Endothelial cell of umbilical vein (primary cell): Measurements from ENCODE around the gene PXT1. TPM values are rescaled to one million over a fixed set of nuclear protein-coding genes. Genes with fewer than 3 reads are reported as not detected.

ENCODE experiments used
- BruUV-seq: library from RNA; stranded (reverse); fragments of 400-500 nt; replicated peaks from 2 replicates; lab custom pipeline; 2021; lab: Mats Ljungman, UMichigan
- CTCF ChIA-PET: fragments of 300-600, 350-600 bp; sonication (Branson Sonifier 250); formaldehyde crosslinking; loops from one replicate; lab custom pipeline; 2021; ENCODE audit warnings: antibody characterized with exemption, inconsistent platforms; lab: Charles Lee
- POLR2A ChIA-PET: fragments of 300-600, 350-600 bp; sonication (Branson Sonifier 250); formaldehyde crosslinking; loops from one replicate; lab custom pipeline; 2021; ENCODE audit warnings: antibody characterized with exemption, inconsistent platforms; lab: Charles Lee
- DNase-seq: peaks from one replicate; pipeline ENCODE4 v3.0.0-alpha.2; 2011; ENCODE audit warnings: low read depth, low spot score
- FAIRE-seq: peaks from 2 replicates; lab custom pipeline; 2011; peaks lifted over from hg19 to GRCh38; lab: Jason Lieb, UNC
- H2AFZ ChIP-seq: 2 replicates; pipeline ENCODE4 v1.6.0; 2012; ENCODE audit warnings: low read depth, low read length, control low read depth, inconsistent platforms
- H3K27ac ChIP-seq: 2 replicates; pipeline ENCODE4 v1.5.1; 2011; ENCODE audit warnings: low read depth, mild to moderate bottlenecking, control low read depth, low read length, moderate library complexity; ENCODE audit not compliant: insufficient read depth
- H3K27me3 ChIP-seq, 2 experiments: 2 replicates each; pipeline versions ENCODE4 v1.6.0 to v1.6.1; 2011; ENCODE audit warnings: low read length in 2 of 2, mixed read lengths in 1 of 2; ENCODE audit not compliant: control insufficient read depth in 2 of 2, insufficient read depth in 2 of 2
- H3K36me3 ChIP-seq, 2 experiments: 2 replicates in 1 of 2; 3 replicates in 1 of 2; pipeline ENCODE4 v1.5.1; 2011; ENCODE audit warnings: low read length in 2 of 2, mild to moderate bottlenecking in 1 of 2, moderate library complexity in 1 of 2; ENCODE audit not compliant: control insufficient read depth in 2 of 2, insufficient read depth in 2 of 2; ENCODE audit errors: extremely low read depth in 1 of 2
- H3K4me1 ChIP-seq: 3 replicates; pipeline ENCODE4 v1.5.1; 2011; ENCODE audit warnings: mild to moderate bottlenecking, low read length; ENCODE audit not compliant: control insufficient read depth, insufficient read depth; ENCODE audit errors: extremely low read depth
- H3K4me2 ChIP-seq: 2 replicates; pipeline ENCODE4 v1.6.1; 2011; ENCODE audit warnings: low read length, control low read depth, mixed read lengths; ENCODE audit not compliant: insufficient read depth
- H3K4me3 ChIP-seq, 3 experiments: fragments of 200-600 bp in 1 of 3; sonication (generic), shearing (Covaris generic) in 1 of 3; replicated peaks in 1 of 3; 2 replicates each; pipeline ENCODE4 v1.5.1; 2011 to 2016; ENCODE audit warnings: control low read depth in 3 of 3, low read length in 3 of 3, mild to moderate bottlenecking in 2 of 3, inconsistent platforms in 1 of 3, low read depth in 1 of 3, moderate library complexity in 1 of 3; ENCODE audit not compliant: insufficient read depth in 1 of 3
- H3K79me2 ChIP-seq: 2 replicates; pipeline ENCODE4 v1.6.0; 2012; ENCODE audit warnings: low read length, inconsistent platforms; ENCODE audit not compliant: control insufficient read depth, insufficient read depth
- H3K9ac ChIP-seq: replicated peaks from 2 replicates; pipeline ENCODE3; 2011; ENCODE audit warnings: low read length, control low read depth; ENCODE audit not compliant: insufficient read depth; ENCODE audit errors: extremely low read depth
- H3K9me1 ChIP-seq: replicated peaks from 3 replicates; pipeline ENCODE4 v1.6.0; 2011; ENCODE audit warnings: mild to moderate bottlenecking, low read length; ENCODE audit not compliant: control insufficient read depth, insufficient read depth; ENCODE audit errors: extremely low read depth
- H3K9me3 ChIP-seq: replicated peaks from 2 replicates; pipeline ENCODE4 v1.5.1; 2012; ENCODE audit warnings: low read length, inconsistent platforms; ENCODE audit not compliant: control insufficient read depth, insufficient read depth
- H4K20me1 ChIP-seq: replicated peaks from 2 replicates; pipeline ENCODE3; 2011; ENCODE audit warnings: mild to moderate bottlenecking, low read length; ENCODE audit not compliant: control insufficient read depth, insufficient read depth; ENCODE audit errors: extremely low read depth
- CTCF ChIP-seq, 2 donors: IDR thresholded peaks; 1 replicate in 1 of 2; 2 replicates in 1 of 2; pipeline ENCODE4 v1.5.1; 2011; ENCODE audit warnings: low read length in 2 of 2, mild to moderate bottlenecking in 2 of 2, moderate library complexity in 2 of 2, control low read depth in 1 of 2, inconsistent platforms in 1 of 2, low read depth in 1 of 2; ENCODE audit not compliant: insufficient read depth in 1 of 2; ENCODE audit errors: extremely low read depth in 1 of 2
- EZH2 ChIP-seq: IDR thresholded peaks from 2 replicates; pipeline ENCODE4 v1.6.1; 2012; ENCODE audit warnings: borderline replicate concordance, low read depth, mild to moderate bottlenecking, moderate library complexity, low read length, inconsistent platforms; ENCODE audit not compliant: severe bottlenecking
- FOS ChIP-seq: IDR thresholded peaks from 2 replicates; pipeline ENCODE4 v1.6.1; 2011; ENCODE audit warnings: mild to moderate bottlenecking, low read length, moderate library complexity, borderline replicate concordance; ENCODE audit not compliant: insufficient read depth
- GATA2 ChIP-seq: IDR thresholded peaks from 2 replicates; pipeline ENCODE4 v1.7.0; 2011; ENCODE audit warnings: low read depth, mild to moderate bottlenecking, moderate library complexity, mixed read lengths, low read length; ENCODE audit not compliant: insufficient read length, insufficient read depth
- JUN ChIP-seq: IDR thresholded peaks from 2 replicates; pipeline ENCODE4 v1.6.1; 2011; ENCODE audit warnings: borderline replicate concordance, low read depth; ENCODE audit not compliant: insufficient read length, insufficient read depth
- MAX ChIP-seq: IDR thresholded peaks from 2 replicates; pipeline ENCODE4 v1.6.1; 2011; ENCODE audit not compliant: insufficient read depth, insufficient read length
- MYC ChIP-seq: IDR thresholded peaks from one replicate; pipeline ENCODE4 v1.6.1; 2011; ENCODE audit warnings: mild to moderate bottlenecking, low read depth, low read length
- POLR2A ChIP-seq: IDR thresholded peaks from 2 replicates; pipeline ENCODE4 v1.6.1; 2012; ENCODE audit warnings: low read depth, mild to moderate bottlenecking, control low read depth, low read length
- POLR2AphosphoS5 ChIP-seq: IDR thresholded peaks from 2 replicates; pipeline ENCODE4 v1.6.1; 2012; ENCODE audit warnings: low read depth, mild to moderate bottlenecking, control low read depth, low read length, moderate library complexity; ENCODE audit not compliant: insufficient read depth
- dilution Hi-C: fragments of 300-500 bp; cut with MboI; formaldehyde crosslinking; loops from one replicate; pipeline ENCODE4 v1.15.0; 2019; ENCODE audit warnings: low sequenced_read_pairs; ENCODE audit not compliant: extremely low pct_ligation_motif_present
- intact Hi-C: fragments of 100-400 bp; cut with micrococcal nuclease; formaldehyde crosslinking; loops from one replicate; pipeline ENCODE4 v1.10.0; 2022
- polyA plus RNA-seq, 4 experiments: library from polyadenylated mRNA; depleted of rRNA in 3 of 4; stranded (reverse) in 3 of 4; unstranded in 1 of 4; fragments of >200 nt; gene quantifications; 2 replicates each; pipeline versions ENCODE4 v1.2.1 to v1.2.3, GENCODE V29; 2011 to 2012; ENCODE audit warnings: missing spikeins in 1 of 4
- total RNA-seq: library from RNA; stranded (reverse); gene quantifications from 2 replicates; pipeline ENCODE4 v1.2.3, GENCODE V29; 2021

PXT1 gene
- total and polyA plus RNA-seq, 2 donors (not counting 3 experiments of a cell fraction or from before 2014, with no cell fraction given) = not detected

GRCh38 chr6:36373368-36374019 lies 69.2 kb downstream of the PXT1 start:
- H3K27ac ChIP-seq = no peak overlapping the region
- intact Hi-C loops = no loop called here
- ChIA-PET CTCF (interaction anchor here (0.9 to 2.1 kb wide), 3 partner anchors 11 to 13 kb away, joined by 4 to 8 read pairs (median 5); no protein-coding TSS in a partner anchor), POLR2A (no interaction called here)
- dilution Hi-C loops = no loop called here
- peaks cover 4 to 14% of the 10 kb centered on the region in 2 experiments for H3K27me3 ChIP-seq
- H3K9me1 ChIP-seq = no peaks in the 10 kb centered on the region
- H2AFZ ChIP-seq = no peak overlapping the region
- no peak for DNase-seq
- H3K4me2 ChIP-seq = no peak overlapping the region
- no peaks in the 10 kb centered on the region for H3K9me3 ChIP-seq
- H4K20me1 ChIP-seq = no peaks in the 10 kb centered on the region
- no peaks in the 10 kb centered on the region for H3K4me1 ChIP-seq
- no TSS peak for BruUV-seq
- no peaks in the 10 kb centered on the region for H3K36me3 ChIP-seq
- no peak for TF ChIP-seq JUN
- TF ChIP-seq MAX = no peak
- no peak for TF ChIP-seq FOS
- no peak for TF ChIP-seq EZH2
- no peak for TF ChIP-seq CTCF (IDR thresholded peaks at IDR 0.05; ENCODE audit: extremely low read depth in 1 of 2, insufficient read depth in 1 of 2, low read depth in 1 of 2, low read length in 2 of 2)
- TF ChIP-seq MYC = no peak
- TF ChIP-seq POLR2AphosphoS5 = no peak
- no peak for TF ChIP-seq POLR2A
- TF ChIP-seq GATA2 = no peak
- H3K79me2 ChIP-seq = no peaks in the 10 kb centered on the region
- no peak overlapping the region for H3K4me3 ChIP-seq
- FAIRE-seq = no peak
- H3K9ac ChIP-seq = no peak overlapping the region
